Activated CD8-positive, alpha-beta memory T cell treated with anti-CD3 and anti-CD28 coated beads, Interleukin-2, amount 50 U/mL, for 4 hours (primary cell): ENCODE data around the gene MKRN2OS.

ENCODE experiments used
- DNase-seq: peaks from one replicate; pipeline ENCODE4 v3.0.0-alpha.2; 2020

MKRN2OS gene, protein sequence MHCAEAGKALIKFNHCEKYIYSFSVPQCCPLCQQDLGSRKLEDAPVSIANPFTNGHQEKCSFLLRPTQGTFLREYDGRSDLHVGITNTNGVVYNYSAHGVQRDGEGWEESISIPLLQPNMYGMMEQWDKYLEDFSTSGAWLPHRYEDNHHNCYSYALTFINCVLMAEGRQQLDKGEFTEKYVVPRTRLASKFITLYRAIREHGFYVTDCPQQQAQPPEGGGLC

DNA sequence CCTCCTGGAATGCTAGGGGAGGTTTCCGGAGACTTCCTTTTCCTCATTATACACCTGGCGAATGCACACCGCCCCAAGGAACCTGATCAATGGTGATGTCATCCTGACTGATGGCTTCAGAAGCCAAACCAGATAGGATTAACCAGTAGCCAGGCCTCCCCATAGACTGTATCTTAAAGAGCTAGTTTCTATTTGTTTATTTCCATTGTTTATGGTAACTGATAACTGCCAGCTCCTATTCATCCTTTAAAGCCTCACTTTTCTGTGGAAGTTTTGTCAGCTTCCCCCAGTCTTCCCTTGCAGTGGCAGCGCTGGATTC, at the start of gene MKRN2OS:
TSS of gene MKRN2OS (minus strand) at position 27 of the 319 bp plus-strand sequence. CDS start 35 bp downstream, outside the sequence.
- DNase-seq: no peak

DNA sequence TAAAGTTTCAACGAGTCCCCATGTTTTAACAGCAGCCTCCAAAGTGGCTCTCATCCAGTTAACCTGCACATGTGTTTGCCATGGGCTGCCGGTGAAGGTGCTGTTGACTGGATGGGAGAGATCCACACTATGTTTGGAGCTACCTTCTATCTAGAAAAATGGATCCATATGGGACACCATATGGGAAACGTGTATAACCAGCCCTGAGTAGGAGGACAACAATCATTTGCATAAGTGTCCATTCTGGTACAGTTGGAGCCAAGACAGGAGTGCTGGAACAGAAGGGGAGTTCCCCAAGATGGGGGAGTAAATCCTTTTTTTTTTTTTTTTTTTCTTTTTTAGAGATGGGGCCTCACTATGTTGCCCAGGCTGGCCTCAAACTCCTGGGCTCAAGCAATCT, 48.2 kb upstream of the MKRN2OS start:
- DNase-seq: no peak

DNA sequence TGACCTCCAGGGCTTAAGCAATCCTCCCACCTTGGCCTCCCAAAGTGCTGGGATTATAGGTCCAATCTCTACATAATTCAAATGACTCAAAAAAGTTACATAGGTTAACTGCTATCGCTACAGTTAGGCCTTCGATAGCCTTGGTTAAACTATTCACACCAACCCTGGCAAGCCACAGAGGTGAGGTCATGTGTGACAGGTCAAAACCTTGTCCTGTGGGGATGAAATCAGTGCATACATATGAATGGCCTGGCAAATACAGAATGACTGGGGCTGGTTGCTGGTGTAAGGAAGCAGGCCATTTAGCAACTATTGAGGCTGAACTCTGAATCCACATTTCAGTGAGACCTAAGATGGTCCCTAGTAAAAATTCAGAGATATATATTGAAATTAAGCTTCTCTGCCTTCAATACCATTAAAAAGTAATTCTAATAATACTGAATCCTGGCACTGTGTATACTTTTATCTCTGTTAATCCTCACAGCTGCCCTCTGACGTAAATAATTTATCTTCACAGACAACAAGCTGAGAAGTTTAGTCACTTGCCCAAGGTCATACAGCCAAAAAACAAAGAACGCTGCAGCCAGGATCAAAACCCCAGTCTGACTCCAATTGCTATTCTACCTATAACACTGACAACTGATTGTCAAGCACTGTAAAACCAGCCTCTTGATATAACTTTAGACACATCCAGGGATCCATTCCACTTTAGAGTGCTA, 46.9 kb upstream of the MKRN2OS start:
- no peak for DNase-seq

DNA sequence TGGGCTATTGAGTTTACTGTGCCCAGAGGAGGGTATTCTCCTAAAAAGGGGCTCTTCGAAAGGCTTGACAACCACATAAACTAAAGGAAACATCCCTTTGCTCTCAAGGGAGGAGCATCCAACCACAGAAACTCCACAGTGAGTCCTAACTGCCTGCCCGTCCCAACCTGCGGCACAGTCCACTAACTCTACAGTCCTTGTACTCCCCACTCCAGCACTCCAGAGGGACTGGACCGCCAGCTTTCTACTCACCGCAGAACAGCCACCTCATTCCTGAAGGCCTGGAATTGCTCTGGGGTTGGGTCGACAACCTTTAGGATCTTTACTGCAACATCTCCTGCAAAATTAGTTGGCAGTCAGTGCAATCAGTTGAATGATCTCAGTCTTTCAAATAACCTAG, 46.2 kb upstream of the MKRN2OS start:
- DNase-seq: no peak

DNA sequence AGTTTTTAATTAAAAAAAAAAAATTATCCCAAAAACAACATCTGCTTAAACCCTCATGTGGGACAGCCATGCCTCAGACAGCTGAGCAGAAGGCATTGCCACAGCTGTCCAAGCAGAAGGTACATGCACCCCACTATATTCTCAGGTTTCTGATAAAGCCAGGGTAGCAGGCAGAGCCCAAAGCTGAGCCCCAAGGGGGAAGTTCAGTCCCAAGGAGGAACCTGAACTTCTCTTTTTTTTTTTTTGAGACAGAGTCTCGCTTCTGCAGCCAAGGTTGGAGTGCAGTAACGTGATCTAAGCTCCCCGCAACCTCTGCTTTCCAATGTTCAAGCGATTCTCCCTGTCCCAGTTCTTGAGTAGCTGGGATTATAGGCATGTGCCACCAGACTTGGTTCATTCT, 44.8 kb upstream of the MKRN2OS start:
- DNase-seq: no peak

DNA sequence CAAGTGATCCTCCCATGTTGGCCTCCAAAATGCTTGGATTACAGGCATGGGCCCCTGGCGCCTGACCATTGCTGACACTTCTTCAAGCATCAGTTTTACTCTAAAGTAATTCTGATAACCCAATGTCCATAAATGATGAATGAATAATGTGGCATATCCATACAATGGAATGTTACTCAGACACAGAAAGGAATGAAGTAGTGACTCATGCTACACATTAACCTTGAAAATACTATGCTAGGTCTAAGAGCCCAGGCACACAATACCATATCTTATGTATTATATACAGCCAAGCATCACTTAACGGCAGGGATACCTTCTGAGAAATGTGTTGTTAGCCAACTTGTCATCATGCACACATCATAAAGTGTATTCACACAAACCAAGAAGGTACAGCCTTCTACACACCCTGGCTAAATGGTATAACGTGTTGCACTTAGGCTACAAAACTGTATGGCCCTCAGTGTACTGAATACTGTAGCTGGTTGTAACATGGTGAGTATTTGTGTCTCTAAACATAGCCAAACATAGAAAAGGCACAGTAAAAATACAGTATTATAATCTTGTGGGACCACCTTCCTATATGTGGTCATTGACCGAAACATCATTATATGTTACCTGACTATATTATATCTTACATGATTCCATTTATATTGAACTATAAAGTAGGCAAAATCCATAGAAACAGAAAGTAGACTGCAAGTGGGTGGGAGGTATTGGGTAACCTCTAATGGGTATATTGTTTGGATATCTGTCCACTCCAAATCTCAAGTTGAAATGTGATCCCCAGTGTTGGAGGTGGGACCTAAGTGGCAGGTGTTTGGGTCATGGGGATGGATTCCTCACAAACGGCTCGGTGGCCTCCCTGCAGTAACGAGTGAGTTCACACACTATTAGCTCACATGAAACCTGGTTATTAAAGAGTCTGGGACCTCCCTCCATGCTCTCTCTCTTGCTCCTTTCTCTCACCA, 43.0 kb upstream of the MKRN2OS start:
- no peak for DNase-seq

DNA sequence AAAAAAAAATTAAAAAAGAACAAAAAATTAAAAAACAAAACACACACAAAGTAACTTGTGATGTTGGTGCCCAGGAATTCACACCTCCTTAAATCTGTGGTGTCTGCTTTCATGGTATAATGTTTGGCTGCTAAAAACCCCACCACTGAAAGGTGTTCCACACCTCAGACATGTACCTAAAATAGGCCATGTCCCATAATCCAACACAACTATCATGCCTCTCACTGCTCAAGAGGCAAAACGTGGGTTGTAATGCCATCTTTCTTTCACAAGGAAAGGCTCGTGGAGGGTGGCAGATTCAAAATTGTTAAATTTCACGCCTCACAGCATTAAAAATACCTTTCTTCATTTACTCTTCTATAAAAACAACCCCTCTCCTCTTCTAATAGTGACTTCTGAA, 41.1 kb upstream of the MKRN2OS start:
- no peak for DNase-seq

DNA sequence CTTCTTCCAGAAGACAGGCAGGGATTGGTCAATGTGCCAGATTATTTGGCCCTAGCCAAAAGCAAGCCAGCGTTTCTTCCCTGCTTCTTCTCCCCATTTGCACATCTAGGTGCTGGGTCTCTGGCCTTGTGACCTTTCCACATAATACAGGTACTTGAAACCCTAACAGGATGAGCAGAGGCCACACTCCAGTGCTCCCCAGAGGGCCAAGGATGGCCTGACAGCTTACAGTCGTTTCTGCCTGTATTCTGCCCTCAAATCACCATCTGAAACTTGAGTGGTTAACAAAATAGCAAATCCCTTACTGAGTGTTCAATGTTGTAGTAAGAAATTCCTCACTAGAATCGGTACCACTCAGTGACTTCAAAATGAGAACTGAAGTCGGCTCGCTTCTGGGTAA, 40.7 kb upstream of the MKRN2OS start:
- no peak for DNase-seq

DNA sequence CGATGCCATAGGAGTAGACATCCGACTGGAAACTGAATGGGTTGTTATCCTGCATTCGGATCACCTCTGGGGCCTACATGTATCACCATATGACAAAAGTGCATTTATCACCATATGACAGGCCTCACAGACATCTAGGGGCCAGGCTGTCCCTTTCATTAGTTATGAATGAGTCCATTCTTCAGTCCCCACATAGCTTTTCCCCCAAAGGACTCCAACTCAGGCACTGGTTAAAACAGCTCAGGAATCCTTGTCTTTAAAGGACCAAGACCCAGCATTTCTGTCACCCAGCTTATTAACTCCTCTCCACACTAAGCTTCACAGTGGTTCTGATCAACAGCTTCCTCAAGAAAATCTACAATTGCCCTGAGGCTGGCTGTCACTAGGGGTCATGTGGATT, 39.9 kb upstream of the MKRN2OS start:
- no peak for DNase-seq

DNA sequence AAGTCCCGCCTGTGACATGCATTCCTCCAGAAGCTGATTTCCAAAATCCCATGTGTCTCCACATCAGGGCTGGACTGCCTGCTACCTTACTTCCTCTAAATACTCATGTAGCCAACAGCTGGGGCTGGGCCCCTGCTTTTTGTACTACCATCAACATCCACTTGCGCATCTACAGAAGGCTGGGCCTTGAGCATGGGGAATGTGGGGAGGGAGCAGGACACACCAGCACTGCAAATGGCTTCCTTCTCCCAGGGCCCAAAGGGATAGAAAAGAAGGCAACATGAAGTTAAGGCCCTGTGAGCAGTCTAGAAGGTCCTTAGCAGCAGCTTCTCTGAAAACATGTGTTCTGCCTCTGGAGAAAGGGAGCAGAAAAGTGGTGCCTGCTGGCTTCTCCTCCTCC, 38.8 kb upstream of the MKRN2OS start:
- DNase-seq: no peak

DNA sequence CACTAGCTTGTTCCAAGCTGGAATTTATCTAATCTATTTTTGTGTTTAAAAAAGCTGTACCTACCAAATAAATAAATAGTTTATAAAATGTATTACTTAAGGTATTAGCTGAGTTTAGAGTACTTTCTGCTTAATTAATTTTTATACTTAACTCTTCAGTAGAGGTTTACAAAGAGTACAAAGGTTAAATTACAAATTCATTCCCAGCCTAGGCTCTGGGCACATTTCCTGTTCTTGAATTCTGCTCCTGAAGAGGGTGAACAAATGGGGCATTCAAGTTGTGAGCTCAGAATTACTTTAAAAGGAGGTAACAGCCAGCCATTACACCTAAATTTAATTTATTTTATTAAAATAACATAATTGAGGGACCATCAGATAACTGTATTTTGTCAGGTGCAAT, 38.0 kb upstream of the MKRN2OS start:
- DNase-seq: no peak

DNA sequence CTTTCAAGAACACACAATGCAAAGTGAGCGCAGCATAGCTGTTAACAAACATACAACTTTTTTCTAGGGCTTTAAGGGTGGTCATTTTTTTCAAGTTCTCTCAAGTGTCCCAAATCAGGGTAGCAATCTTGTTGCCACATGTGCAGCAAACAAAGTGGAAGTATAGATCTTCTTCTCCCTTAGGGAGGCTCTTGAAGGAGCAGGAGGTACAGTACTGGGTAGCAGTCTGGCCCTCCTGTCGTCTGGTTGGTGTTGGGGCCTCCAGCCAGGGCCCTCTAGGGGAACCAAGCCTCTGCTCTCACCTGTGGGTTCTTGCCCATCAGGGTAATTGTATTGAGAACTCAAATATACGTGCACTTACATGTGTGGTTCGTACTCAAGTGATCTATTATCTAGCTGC, 37.4 kb upstream of the MKRN2OS start:
- no peak for DNase-seq

DNA sequence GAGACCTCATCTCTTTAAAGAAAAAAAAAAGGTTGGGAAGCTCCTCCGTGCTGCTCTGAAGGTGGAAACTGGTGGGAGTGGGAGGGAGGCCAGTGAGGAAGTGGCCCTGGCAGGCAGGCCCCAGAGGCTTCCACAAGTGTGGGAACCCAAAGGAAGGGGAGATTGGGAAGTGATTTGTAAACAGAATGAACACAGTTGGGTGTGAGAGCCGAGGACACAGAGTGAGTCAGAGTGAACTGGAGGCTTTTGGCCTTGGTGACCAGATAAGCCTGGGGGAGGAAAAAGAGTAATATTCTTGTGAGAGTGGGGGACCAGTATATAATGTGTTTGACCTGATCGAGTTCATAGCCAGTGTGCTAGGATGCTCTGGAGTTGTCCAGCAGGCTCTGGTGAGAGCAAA, 34.6 kb upstream of the MKRN2OS start:
- no peak for DNase-seq

DNA sequence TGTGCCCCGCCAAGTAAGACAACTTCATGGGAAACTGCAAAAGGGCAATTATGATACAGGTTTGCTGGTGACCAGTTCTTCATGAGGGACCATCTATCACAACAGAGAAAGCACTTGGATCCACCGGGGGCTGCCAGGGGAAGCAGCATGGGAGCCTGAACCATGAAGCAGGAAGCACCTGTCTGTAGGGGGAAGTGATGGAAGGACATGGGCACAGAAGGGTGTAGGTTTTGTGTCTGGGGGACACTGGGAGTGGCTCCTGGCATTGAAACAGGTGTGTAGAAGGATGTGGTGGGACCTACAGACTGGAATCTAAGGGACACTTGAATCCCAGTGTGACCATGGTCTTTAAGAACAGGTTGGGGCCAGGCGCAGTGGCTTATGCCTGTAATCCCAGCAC, 34.2 kb upstream of the MKRN2OS start:
- DNase-seq: no peak

DNA sequence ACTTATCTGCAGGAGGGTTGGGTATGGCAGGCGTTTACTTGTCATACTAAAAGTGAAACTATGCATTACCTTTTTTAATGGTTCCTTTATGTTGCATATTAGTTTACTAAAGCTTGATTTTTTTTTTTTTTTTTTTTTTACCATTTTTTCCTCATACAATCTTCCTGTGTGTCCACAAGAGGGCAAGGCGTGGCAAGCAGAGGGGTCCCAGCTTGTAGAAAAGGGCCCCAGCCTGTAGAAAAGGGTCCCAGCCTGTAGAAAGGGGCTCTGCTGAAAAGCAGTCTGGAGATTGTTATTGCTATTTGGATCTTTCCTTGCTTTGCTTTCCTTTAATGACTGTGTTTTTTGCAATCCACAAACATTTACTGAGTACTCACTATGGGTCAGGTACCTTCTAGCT, 33.4 kb upstream of the MKRN2OS start:
- no peak for DNase-seq

DNA sequence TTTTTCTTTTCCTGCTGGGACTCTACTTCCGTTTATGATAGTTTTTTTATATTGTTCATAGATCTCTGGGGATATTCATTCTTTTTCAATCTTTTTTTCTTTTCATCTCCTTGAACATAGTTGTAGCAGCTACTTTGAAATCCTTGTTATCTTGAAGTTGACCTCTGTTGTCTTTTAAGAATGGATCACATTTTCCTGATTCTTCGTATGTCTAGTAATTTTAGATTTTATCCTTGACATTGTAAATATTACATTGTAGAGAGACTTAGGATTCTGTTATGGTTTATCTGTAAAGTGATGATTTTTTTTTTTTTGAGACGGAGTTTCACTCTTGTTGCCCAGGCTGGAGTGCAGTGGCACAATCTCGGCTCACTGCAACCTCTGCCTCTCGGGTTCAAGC, 32.1 kb upstream of the MKRN2OS start:
- DNase-seq: no peak

DNA sequence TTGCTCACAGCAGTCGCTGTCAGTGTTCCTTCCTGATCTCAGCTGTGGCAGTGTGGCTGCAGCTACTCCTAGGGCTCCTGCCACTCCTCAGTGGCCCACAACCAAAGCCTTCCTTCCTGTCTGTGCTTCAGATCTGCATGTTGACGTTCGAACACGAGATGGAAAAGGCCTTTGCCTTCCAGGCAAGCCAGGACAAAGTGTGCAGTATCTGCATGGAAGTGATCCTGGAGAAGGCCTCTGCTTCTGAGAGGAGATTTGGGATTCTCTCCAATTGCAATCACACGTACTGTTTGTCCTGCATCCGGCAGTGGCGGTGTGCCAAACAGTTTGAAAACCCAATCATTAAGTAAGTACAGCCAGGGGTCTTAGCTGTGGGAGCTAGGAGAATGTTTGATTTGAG, 29.4 kb upstream of the MKRN2OS start:
- DNase-seq: no peak

DNA sequence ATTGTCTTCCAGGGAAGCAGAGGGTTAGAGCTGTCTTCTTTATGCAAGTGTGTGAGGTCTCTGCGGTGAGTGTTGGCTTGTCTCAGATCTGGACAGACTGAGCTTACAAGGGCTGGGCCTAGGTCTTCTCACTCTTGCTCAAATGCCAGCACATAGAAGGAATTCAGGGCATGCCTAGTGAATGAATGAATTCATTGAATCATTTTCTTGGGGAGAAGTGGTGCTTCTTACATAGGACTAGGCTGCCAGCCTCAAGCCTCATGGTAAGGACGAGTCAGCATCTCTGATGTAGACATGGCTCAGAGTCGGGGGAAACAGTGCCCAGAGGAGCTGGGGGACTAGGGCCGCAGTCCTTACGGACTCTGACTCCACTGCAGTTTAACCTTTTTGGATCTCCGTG, 28.8 kb upstream of the MKRN2OS start:
- DNase-seq: no peak

DNA sequence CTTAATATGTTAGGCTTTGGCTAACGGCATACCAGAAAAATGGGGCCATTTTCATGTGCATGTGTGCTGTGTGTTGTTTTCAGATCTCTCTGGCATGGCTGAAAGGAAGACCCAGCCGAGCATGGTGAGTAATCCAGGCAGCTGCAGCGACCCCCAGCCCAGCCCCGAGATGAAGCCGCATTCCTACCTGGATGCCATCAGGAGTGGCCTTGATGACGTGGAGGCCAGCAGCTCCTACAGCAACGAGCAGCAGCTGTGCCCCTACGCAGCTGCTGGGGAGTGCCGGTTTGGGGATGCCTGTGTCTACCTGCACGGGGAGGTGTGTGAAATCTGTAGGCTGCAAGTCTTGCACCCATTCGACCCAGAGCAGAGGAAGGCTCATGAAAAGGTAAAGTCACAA, 26.7 kb upstream of the MKRN2OS start:
- no peak for DNase-seq

DNA sequence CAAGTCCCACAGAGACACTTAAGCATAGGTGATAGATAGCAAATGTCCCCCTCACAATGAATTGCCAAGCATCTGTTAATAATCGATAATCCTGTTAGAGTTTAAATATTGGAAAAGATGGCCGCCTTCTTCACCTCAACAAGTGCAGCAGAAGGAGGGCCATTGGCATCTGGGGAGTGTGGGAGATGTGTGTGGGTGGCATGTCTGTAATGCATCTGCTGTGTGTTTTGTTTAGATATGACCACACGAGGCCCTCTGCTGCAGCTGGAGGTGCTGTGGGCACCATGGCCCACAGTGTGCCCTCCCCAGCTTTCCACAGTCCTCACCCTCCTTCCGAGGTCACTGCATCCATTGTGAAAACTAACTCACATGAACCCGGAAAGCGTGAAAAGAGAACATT, 24.5 kb upstream of the MKRN2OS start:
- DNase-seq: no peak

DNA sequence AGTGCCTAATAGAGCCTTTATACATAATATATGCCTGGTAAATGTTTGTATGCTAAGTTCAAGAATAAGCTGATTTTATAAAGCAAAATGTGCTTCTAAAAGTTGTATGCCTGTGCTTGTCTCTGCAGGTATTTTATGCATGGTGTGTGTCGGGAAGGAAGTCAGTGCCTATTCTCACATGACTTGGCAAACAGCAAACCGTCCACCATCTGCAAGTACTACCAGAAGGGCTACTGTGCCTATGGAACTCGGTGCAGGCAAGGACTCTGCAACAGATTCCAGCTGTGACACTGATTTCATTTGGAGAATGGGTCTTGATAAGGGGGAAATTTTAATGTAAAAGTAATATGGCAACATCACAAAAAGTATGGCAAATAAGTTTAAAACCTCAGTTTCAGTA, 23.4 kb upstream of the MKRN2OS start:
- DNase-seq: no peak

DNA sequence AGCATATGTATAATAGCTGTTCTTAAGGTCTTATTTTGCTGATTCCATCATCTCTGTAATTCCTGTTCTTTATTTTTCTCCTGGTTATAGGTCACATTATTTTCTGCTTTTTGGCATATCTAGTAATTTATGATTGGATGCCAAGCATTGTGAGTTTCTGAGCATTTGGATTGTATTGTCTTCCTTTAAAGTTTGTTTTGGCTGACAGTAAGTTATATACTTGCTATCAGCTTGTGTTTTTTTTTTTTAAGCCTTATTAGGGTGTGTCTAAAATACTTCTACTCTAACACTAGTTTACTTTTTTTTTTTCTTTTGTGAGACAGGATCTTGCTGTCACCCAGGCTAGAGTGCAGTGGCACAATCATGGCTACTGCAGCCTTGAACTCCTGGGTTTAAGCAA, 21.7 kb upstream of the MKRN2OS start:
- no peak for DNase-seq

DNA sequence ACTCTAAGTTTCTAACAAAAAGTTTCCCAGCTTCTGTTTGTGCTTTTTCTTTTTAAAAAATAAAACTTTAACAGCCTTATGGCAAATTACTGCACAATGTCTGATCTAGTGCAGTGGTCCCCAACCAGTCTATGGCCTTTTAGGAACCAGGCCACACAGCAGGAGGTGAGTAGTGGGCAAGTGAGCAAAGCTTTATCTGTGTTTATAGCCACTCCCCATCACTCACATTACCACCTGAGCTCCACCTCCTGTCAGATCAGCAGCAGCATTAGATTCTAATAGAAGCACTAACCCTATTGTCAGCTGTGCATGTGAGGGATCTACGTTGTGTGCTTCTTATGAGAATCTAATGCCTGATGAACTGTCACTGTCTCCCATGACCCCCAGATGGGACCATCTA, 17.2 kb upstream of the MKRN2OS start:
- no peak for DNase-seq

DNA sequence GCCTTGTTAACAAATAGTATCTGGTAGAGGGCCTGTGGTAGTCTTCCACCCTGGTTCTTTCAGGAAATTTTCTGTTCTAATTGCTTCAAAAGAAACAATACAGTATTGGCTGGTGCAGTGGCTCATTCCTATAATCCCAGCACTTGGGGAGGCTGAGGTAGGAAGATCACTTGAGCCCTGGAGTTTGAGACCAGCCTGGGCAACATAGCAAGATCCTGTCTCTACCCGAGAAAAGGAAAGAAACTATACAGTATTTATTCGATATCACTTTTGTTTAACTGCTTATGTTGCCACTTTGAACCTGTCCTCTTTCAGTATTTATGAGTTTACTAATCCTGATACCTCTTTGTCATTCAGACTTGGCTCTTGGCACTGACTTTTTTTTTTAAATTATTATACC, 16.1 kb upstream of the MKRN2OS start:
- no peak for DNase-seq
